ENCODE data around the gene BAD. TPM values are rescaled to one million over a fixed set of nuclear protein-coding genes. Genes with fewer than 3 reads are reported as not detected.

The BAD gene
- total and polyA plus RNA-seq, 10 of the 15 experiments (the other 5 are each of a cell fraction or from before 2014, with no cell fraction given) = 1.5 to 67.2 (median 39.6) TPM

GRCh38 chr11:64304316-64305072 lies 20.0 kb upstream of the BAD start (continued):
- TF ChIP-seq NKRF (conservative IDR thresholded peaks at IDR 0.05) (peak; percentile 56; the same call in 1 of the 2 replicates), CEBPB (IDR thresholded peaks at IDR 0.05; ENCODE audit: borderline replicate concordance in 1 of 2, low read depth in 2 of 2, low read length in 2 of 2) (no peak), ATF3 (IDR thresholded peaks at IDR 0.05; ENCODE audit: borderline replicate concordance, extremely low read depth, low read depth, low read length) (no peak), SMAD5 (IDR thresholded peaks at IDR 0.05; ENCODE audit: low read depth) (no peak), ZBTB4 (CRISPR knock-in tag; IDR thresholded peaks at IDR 0.05) (no peak), SMC3 (IDR thresholded peaks at IDR 0.05; ENCODE audit: borderline replicate concordance, low read length) (peak; percentile 64), CUX1 (IDR thresholded peaks at IDR 0.05; ENCODE audit: insufficient replicate concordance, low read depth, low read length) (no peak), NFYB (IDR thresholded peaks at IDR 0.05; ENCODE audit: insufficient read depth, low read depth, low read length) (no peak), PRDM15 (CRISPR knock-in tag; IDR thresholded peaks at IDR 0.05) (no peak), RUNX3 (IDR thresholded peaks at IDR 0.05; ENCODE audit: low read length) (peak; percentile 79), IKZF2 (IDR thresholded peaks at IDR 0.05) (peak; percentile 59 to 70; a peak in 3 of 4 replicates), SUZ12 (IDR thresholded peaks at IDR 0.05; ENCODE audit: unreplicated experiment) (no peak)
